Heart left ventricle (tissue), 16 donors: ENCODE data around the gene MTREX. TPM values are rescaled to one million over a fixed set of nuclear protein-coding genes. Genes with fewer than 3 reads are reported as not detected.

Experiments used
- ATAC-seq, 4 donors: fragments of 200-7000 bp; cut with Tn5 transposase; one replicate each; pipeline ENCODE4 v1.9.1; 2020 to 2022; ENCODE audit warnings: moderate library complexity in 4 of 4, mild to moderate bottlenecking in 3 of 4, moderate number of reproducible peaks in 1 of 4
- DNase-seq, 5 donors: peaks; one replicate each; pipeline ENCODE4 v3.0.0-alpha.2; 2020
- H3K27ac ChIP-seq, 12 donors: fragments of 200-600 bp; sonication (generic) in 4 of 12; one replicate each; pipeline versions ENCODE4 v1.5.0 to v1.8.0; 2016 to 2022; ENCODE audit warnings: mild to moderate bottlenecking in 2 of 12
- H3K27me3 ChIP-seq, 9 donors: fragments of 200-600 bp; sonication (generic) in 2 of 9; one replicate each; pipeline versions ENCODE4 v1.5.1 to v1.8.0; 2016 to 2022; ENCODE audit warnings: mild to moderate bottlenecking in 3 of 9
- H3K36me3 ChIP-seq, 9 donors: fragments of 200-600 bp; sonication (generic) in 2 of 9; one replicate each; pipeline versions ENCODE4 v1.5.0 to v1.8.0; 2018 to 2022; ENCODE audit warnings: mild to moderate bottlenecking in 2 of 9
- H3K4me1 ChIP-seq, 12 donors: fragments of 200-600 bp; sonication (generic) in 4 of 12; one replicate each; pipeline versions ENCODE4 v1.5.0 to v1.8.0; 2016 to 2022; ENCODE audit warnings: mild to moderate bottlenecking in 3 of 12
- H3K4me3 ChIP-seq, 12 donors: fragments of 200-600 bp; sonication (generic) in 4 of 12; one replicate each; pipeline versions ENCODE4 v1.5.0 to v1.8.0; 2017 to 2022; ENCODE audit warnings: mild to moderate bottlenecking in 9 of 12, moderate library complexity in 4 of 12
- H3K9me3 ChIP-seq, 12 donors: fragments of 200-600 bp; sonication (generic) in 4 of 12; one replicate each; pipeline versions ENCODE4 v1.5.0 to v1.8.0; 2016 to 2022; ENCODE audit warnings: mild to moderate bottlenecking in 1 of 12
- POLR2A ChIP-seq, 2 donors: fragments of 450-650 bp; IDR thresholded peaks; one replicate each; pipeline ENCODE4 v1.6.1; 2017; ENCODE audit warnings: antibody characterized with exemption in 2 of 2, mild to moderate bottlenecking in 2 of 2, moderate library complexity in 2 of 2
- WGBS, 4 donors: extraction: QIAGEN DNeasy Blood & Tissue Kit in 2 of 4; methylation state at CpG; one replicate each; pipeline versions ENCODE4 v1.1.5 to v1.1.7; 2013 to 2018; 5-methylcytosine and 5-hydroxymethylcytosine counted together
- intact Hi-C, 10 donors: fragments of 100-400 bp; cut with DNase I; formaldehyde crosslinking; loops; one replicate each; pipeline versions ENCODE4 v1.11.1 to v1.14.2; 2022
- polyA plus RNA-seq, 2 donors: library from polyadenylated mRNA; stranded (reverse); fragments of 200-250 nt; gene quantifications; one replicate each; pipeline ENCODE4 v1.2.3, GENCODE V29; 2013
- total RNA-seq, 9 donors: library from RNA; depleted of rRNA in 2 of 9; stranded (reverse); fragments of >200 nt in 2 of 9; fragmentation: NEBNext Ultra II Directional in 3 of 9; extraction: Animal tissue kit (Norgen Biotek cat#: 25700) in 3 of 9; gene quantifications; one replicate each; pipeline versions ENCODE4 v1.1.0 to v1.2.4, GENCODE V29; 2016 to 2023
- TF ChIP-seq, protein P1 (sequence below), 12 donors: fragments of 200-600 bp; sonication (generic) in 4 of 12; IDR thresholded peaks; one replicate each; pipeline versions ENCODE4 v1.5.0 to v1.8.0; 2018 to 2022; ENCODE audit warnings: antibody characterized with exemption in 12 of 12, mild to moderate bottlenecking in 5 of 12
- donor health status: ischemic (EF 13 %, LVEDD 7.1; RV severe dilation, severe dysfunction).
- donor health status: healthy with polysubstance abuse.
- donor health status: DM: no; HTN: yes; CAD: no.
- donor health status: DM: no; HTN: no; CAD: no.
- donor health status: ischemic (EF 25% LVEDD 6.9; RV normal size, moderate dysfunction).
- donor health status: ischemic (EF 25% LVEDD 5.7; RV mildly dilated, moderate dysfunction).
- donor health status: healthy.
- donor health status: DM: yes; HTN: yes; CAD: no.
- donor health status: ischemic (EF 35%, LVEDD 5.7; RV mildly dilated, moderate dysfunction).
- donor health status: nonischemic (EF 11% LVEDD 7.7; RV severe dilation, severe dysfunction).
- donor health status: DM: yes; HTN: yes; CAD: no.
- donor health status: PGD.
- donor health status: ischemic (EF 29% LVEDD 5.4; RV normal size, mild dysfunction).
- donor health status: nonischemic (EF 23%, LVEDD 6.1; RV moderate dilation, normal function).

Gene MTREX
- total and polyA plus RNA-seq, 11 donors = 18.4 to 68.8 (median 57.3) TPM

DNA sequence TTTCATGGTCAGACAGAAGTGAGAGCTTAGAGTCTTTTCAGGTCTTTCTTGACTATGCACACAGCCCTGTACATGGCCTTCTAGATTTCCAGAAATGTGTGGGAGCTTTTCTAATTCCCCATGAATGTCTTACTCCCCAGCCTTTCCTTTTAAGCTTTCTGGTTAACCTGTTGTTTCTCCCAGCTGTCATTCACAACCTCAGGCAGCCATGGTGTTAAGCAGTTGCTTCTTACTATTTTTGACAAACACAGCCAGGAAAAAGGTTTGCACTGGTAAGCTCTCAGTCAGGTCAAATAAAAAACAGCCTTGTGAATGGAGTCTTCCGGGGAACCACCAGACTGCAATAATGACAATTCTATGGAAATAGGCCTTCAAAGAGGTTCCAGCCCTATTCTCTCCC, 84.9 kb downstream of the MTREX start:
- H3K4me3 ChIP-seq = no peak overlapping the region
- no peaks in the 10 kb centered on the region for H3K27me3 ChIP-seq
- no peak for ATAC-seq
- H3K4me1 ChIP-seq = peaks cover 0 to 24% (median 4%) of the 10 kb centered on the region in 12 donors
- H3K9me3 ChIP-seq = peaks cover 0 to 11% (median 7%) of the 10 kb centered on the region in 12 donors
- TF ChIP-seq, protein P1, sequence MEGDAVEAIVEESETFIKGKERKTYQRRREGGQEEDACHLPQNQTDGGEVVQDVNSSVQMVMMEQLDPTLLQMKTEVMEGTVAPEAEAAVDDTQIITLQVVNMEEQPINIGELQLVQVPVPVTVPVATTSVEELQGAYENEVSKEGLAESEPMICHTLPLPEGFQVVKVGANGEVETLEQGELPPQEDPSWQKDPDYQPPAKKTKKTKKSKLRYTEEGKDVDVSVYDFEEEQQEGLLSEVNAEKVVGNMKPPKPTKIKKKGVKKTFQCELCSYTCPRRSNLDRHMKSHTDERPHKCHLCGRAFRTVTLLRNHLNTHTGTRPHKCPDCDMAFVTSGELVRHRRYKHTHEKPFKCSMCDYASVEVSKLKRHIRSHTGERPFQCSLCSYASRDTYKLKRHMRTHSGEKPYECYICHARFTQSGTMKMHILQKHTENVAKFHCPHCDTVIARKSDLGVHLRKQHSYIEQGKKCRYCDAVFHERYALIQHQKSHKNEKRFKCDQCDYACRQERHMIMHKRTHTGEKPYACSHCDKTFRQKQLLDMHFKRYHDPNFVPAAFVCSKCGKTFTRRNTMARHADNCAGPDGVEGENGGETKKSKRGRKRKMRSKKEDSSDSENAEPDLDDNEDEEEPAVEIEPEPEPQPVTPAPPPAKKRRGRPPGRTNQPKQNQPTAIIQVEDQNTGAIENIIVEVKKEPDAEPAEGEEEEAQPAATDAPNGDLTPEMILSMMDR (IDR thresholded peaks at IDR 0.05) = no peak
- TF ChIP-seq POLR2A (IDR thresholded peaks at IDR 0.05) = no peak
- H3K36me3 ChIP-seq = peaks cover 0 to 65% (median 38%) of the 10 kb centered on the region in 9 donors
- WGBS, 4 donors = 94 to 100% (median 99%) methylated on average over 1 of the region's 1 CpG
- intact Hi-C loops = no loop called here
- DNase-seq = no peak
- no peak overlapping the region for H3K27ac ChIP-seq

DNA sequence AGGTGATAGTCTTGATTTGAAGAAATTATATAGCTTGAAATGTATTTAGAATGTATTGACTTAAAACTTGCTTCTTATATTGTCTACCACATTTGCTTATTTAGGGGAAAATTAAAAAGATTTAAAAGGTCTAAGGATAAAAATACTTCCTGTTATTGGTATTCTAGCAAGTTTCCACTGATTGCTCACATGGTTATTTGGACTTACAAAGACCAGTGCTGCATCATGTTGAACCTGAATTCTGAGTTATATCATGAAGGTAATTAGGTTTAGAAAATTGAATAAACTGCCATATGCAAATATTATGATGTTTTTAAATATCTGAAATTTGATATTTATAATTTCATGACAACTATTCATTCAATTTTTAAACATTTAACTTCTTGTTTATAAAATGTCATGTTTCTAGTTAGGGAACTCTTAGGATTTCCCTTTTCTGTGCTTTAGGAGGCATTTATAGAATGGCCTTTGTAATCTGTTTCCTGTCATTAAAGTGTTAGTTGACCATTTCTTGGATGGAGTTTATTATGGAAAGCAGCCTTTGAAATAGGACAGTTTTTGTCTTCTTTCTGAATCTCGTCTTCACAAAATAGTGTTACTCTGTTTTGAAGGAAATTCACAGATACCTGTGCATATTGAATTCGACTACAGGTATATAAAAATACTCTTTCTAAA, 85.8 kb downstream of the MTREX start:
- no peaks in the 10 kb centered on the region for H3K27me3 ChIP-seq
- WGBS, 4 donors = 29 to 36% (median 34%) methylated on average over 2 of the region's 2 CpGs
- intact Hi-C loops = no loop called here
- peaks cover 0 to 24% (median 4%) of the 10 kb centered on the region in 12 donors for H3K4me1 ChIP-seq
- no peak overlapping the region for H3K4me3 ChIP-seq
- ATAC-seq (no peak), DNase-seq (no peak)
- H3K27ac ChIP-seq = peak overlapping the region in 1 of 12 donors; percentile 17
- peaks cover 0 to 63% (median 38%) of the 10 kb centered on the region in 9 donors for H3K36me3 ChIP-seq
- TF ChIP-seq, protein P1 (IDR thresholded peaks at IDR 0.05) = no peak
- no peak for TF ChIP-seq POLR2A (IDR thresholded peaks at IDR 0.05)
- H3K9me3 ChIP-seq = peaks cover 0 to 11% (median 7%) of the 10 kb centered on the region in 12 donors

DNA sequence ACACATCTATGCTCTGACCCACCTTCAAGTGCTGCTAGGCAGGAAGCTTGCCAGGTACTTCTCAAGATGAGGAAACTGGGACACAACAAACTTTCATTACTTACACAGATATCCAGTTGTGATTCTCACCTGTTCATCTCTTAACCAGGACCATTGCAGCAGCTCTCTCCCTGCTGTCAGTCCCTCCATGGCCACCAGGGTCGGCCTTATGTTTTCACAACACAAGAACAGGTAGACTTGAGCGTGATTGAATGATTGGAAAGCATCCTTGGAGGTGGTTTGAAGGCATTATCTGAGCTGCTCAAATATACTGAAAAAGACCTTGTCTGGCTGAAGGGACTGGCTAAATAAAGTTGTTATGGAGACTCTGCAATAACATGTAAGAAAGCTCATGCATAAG, 94.4 kb downstream of the MTREX start:
- Histone ChIP-seq H3K27me3 (no peaks in the 10 kb centered on the region), H3K4me1 (peaks cover 0 to 3% (median 0%) of the 10 kb centered on the region in 12 donors), H3K4me3 (no peak overlapping the region), H3K27ac (no peak overlapping the region), H3K9me3 (no peaks in the 10 kb centered on the region), H3K36me3 (peaks cover 0 to 96% (median 86%) of the 10 kb centered on the region in 9 donors)
- no peak for ATAC-seq
- intact Hi-C loops = loop anchor here in 3 of 10 donors (5.0 to 10.0 kb wide), 2 partner anchors 55 to 57 kb away; no protein-coding TSS in a partner anchor
- TF ChIP-seq POLR2A (IDR thresholded peaks at IDR 0.05) = no peak
- TF ChIP-seq, protein P1 (IDR thresholded peaks at IDR 0.05) = peak in 1 of 12 donors; percentile 9
- WGBS, 4 donors = 47 to 71% (median 48%) methylated on average over 2 of the region's 2 CpGs
- no peak for DNase-seq

DNA sequence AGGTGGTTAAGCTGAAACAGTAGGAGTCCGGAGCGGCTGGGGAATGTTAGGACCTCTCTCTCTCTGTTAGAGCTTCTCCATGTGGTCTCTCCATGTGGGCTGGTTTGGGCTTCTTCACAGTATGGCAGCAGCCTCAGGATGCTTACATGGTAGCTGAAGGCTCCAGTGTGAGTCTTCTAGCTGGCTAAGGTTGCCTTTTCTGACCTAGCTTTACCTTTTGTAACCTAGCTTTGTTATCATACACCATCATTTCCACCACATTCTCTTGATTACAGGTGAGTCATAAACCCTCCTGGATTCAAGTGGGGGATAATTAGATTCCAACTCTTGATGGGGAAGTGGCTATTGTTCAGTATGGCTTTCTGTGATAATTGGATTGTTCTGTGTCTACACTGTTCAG, 98.5 kb downstream of the MTREX start:
- intact Hi-C loops = loop anchor here in 9 of 10 donors (2.0 to 10.0 kb wide), 5 partner anchors 61 to 287 kb away; partner anchors contain the start of gene PLPP1 (in 1 of the 9)
- Histone ChIP-seq H3K4me1 (peaks cover 0 to 13% (median 0%) of the 10 kb centered on the region in 12 donors), H3K9me3 (no peaks in the 10 kb centered on the region), H3K4me3 (no peak overlapping the region), H3K27ac (no peak overlapping the region), H3K36me3 (peaks cover 0 to 83% (median 71%) of the 10 kb centered on the region in 9 donors), H3K27me3 (no peaks in the 10 kb centered on the region)
- DNase-seq (no peak), ATAC-seq (no peak)
- TF ChIP-seq POLR2A (IDR thresholded peaks at IDR 0.05) = no peak
- TF ChIP-seq, protein P1 (IDR thresholded peaks at IDR 0.05) = no peak
- 85 to 100% (median 92%) methylated on average over 2 of the region's 2 CpGs for WGBS, 4 donors
